Liver (tissue), 3 donors: ENCODE data around the gene ZDHHC24.

Experiments used
- ATF3 ChIP-seq: IDR thresholded peaks from 2 replicates; pipeline ENCODE4 v1.6.1; 2016; ENCODE audit warnings: antibody characterized with exemption
- CTCF ChIP-seq: fragments of 150-350 bp; IDR thresholded peaks from 2 replicates; pipeline ENCODE4 v1.5.1; 2017; ENCODE audit warnings: improper control_type of control experiment, low read depth, low read length; ENCODE audit not compliant: missing input control
- GABPA ChIP-seq, 2 donors: IDR thresholded peaks in 1 of 2; conservative IDR thresholded peaks in 1 of 2; 2 replicates each; pipeline ENCODE4 v1.6.1; 2016; ENCODE audit warnings: antibody characterized with exemption in 2 of 2, mild to moderate bottlenecking in 1 of 2, moderate library complexity in 1 of 2
- HNF4A ChIP-seq, 2 donors: conservative IDR thresholded peaks; 2 replicates each; pipeline ENCODE4 v1.6.1; 2016; ENCODE audit warnings: antibody characterized with exemption in 2 of 2, mild to moderate bottlenecking in 2 of 2
- JUND ChIP-seq, 2 donors: IDR thresholded peaks; 2 replicates each; pipeline ENCODE4 v1.6.1; 2016; ENCODE audit warnings: antibody characterized with exemption in 2 of 2
- YY1 ChIP-seq: IDR thresholded peaks from 2 replicates; pipeline ENCODE4 v1.6.1; 2016; ENCODE audit warnings: antibody characterized with exemption, mild to moderate bottlenecking
- TF ChIP-seq, protein P1 (sequence below): IDR thresholded peaks from 2 replicates; pipeline ENCODE4 v1.6.1; 2016; ENCODE audit warnings: antibody characterized with exemption
- donor health status: healthy.
- donor health status: healthy.

- TF ChIP-seq CTCF (no peak), ATF3 (no peak), JUND (IDR thresholded peaks at IDR 0.05) (no peak), YY1 (no peak), HNF4A (conservative IDR thresholded peaks at IDR 0.05) (no peak), GABPA (IDR thresholded peaks at IDR 0.05 in 1 of 2, conservative IDR thresholded peaks at IDR 0.05 in 1 of 2) (no peak)
- TF ChIP-seq, protein P1, sequence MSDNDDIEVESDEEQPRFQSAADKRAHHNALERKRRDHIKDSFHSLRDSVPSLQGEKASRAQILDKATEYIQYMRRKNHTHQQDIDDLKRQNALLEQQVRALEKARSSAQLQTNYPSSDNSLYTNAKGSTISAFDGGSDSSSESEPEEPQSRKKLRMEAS = no peak
Measured at GRCh38 chr11:66542362-66542761, 3.5 kb downstream of the ZDHHC24 start.
